ENCODE measurements around the gene DENND11.

- TF ChIP-seq CTCF (IDR thresholded peaks at IDR 0.05): no peak
- no peak for TF ChIP-seq POLR2AphosphoS5 (IDR thresholded peaks at IDR 0.05)
- TF ChIP-seq POLR2A (IDR thresholded peaks at IDR 0.05): no peak
Measured at GRCh38 chr7:141673346-141673745, 28.6 kb downstream of the DENND11 start.

Measured in stomach (tissue), 4 donors.